Endothelial cell of umbilical vein (primary cell): Measurements from ENCODE around the gene CFAP161. TPM values are rescaled to one million over a fixed set of nuclear protein-coding genes. Genes with fewer than 3 reads are reported as not detected.

Experiments
- BruUV-seq: library from RNA; stranded (reverse); fragments of 400-500 nt; replicated peaks from 2 replicates; lab custom pipeline; 2021; lab: Mats Ljungman, UMichigan
- CTCF ChIA-PET: fragments of 300-600, 350-600 bp; sonication (Branson Sonifier 250); formaldehyde crosslinking; loops from one replicate; lab custom pipeline; 2021; ENCODE audit warnings: antibody characterized with exemption, inconsistent platforms; lab: Charles Lee
- POLR2A ChIA-PET: fragments of 300-600, 350-600 bp; sonication (Branson Sonifier 250); formaldehyde crosslinking; loops from one replicate; lab custom pipeline; 2021; ENCODE audit warnings: antibody characterized with exemption, inconsistent platforms; lab: Charles Lee
- DNase-seq: peaks from one replicate; pipeline ENCODE4 v3.0.0-alpha.2; 2011; ENCODE audit warnings: low read depth, low spot score
- FAIRE-seq: peaks from 2 replicates; lab custom pipeline; 2011; peaks lifted over from hg19 to GRCh38; lab: Jason Lieb, UNC
- H2AFZ ChIP-seq: 2 replicates; pipeline ENCODE4 v1.6.0; 2012; ENCODE audit warnings: low read depth, low read length, control low read depth, inconsistent platforms
- H3K27ac ChIP-seq: 2 replicates; pipeline ENCODE4 v1.5.1; 2011; ENCODE audit warnings: low read depth, mild to moderate bottlenecking, control low read depth, low read length, moderate library complexity; ENCODE audit not compliant: insufficient read depth
- H3K27me3 ChIP-seq, 2 experiments: 2 replicates each; pipeline versions ENCODE4 v1.6.0 to v1.6.1; 2011; ENCODE audit warnings: low read length in 2 of 2, mixed read lengths in 1 of 2; ENCODE audit not compliant: control insufficient read depth in 2 of 2, insufficient read depth in 2 of 2
- H3K36me3 ChIP-seq, 2 experiments: 2 replicates in 1 of 2; 3 replicates in 1 of 2; pipeline ENCODE4 v1.5.1; 2011; ENCODE audit warnings: low read length in 2 of 2, mild to moderate bottlenecking in 1 of 2, moderate library complexity in 1 of 2; ENCODE audit not compliant: control insufficient read depth in 2 of 2, insufficient read depth in 2 of 2; ENCODE audit errors: extremely low read depth in 1 of 2
- H3K4me1 ChIP-seq: 3 replicates; pipeline ENCODE4 v1.5.1; 2011; ENCODE audit warnings: mild to moderate bottlenecking, low read length; ENCODE audit not compliant: control insufficient read depth, insufficient read depth; ENCODE audit errors: extremely low read depth
- H3K4me2 ChIP-seq: 2 replicates; pipeline ENCODE4 v1.6.1; 2011; ENCODE audit warnings: low read length, control low read depth, mixed read lengths; ENCODE audit not compliant: insufficient read depth
- H3K4me3 ChIP-seq, 3 experiments: fragments of 200-600 bp in 1 of 3; sonication (generic), shearing (Covaris generic) in 1 of 3; replicated peaks in 1 of 3; 2 replicates each; pipeline ENCODE4 v1.5.1; 2011 to 2016; ENCODE audit warnings: control low read depth in 3 of 3, low read length in 3 of 3, mild to moderate bottlenecking in 2 of 3, inconsistent platforms in 1 of 3, low read depth in 1 of 3, moderate library complexity in 1 of 3; ENCODE audit not compliant: insufficient read depth in 1 of 3
- H3K79me2 ChIP-seq: 2 replicates; pipeline ENCODE4 v1.6.0; 2012; ENCODE audit warnings: low read length, inconsistent platforms; ENCODE audit not compliant: control insufficient read depth, insufficient read depth
- H3K9ac ChIP-seq: replicated peaks from 2 replicates; pipeline ENCODE3; 2011; ENCODE audit warnings: low read length, control low read depth; ENCODE audit not compliant: insufficient read depth; ENCODE audit errors: extremely low read depth
- H3K9me1 ChIP-seq: replicated peaks from 3 replicates; pipeline ENCODE4 v1.6.0; 2011; ENCODE audit warnings: mild to moderate bottlenecking, low read length; ENCODE audit not compliant: control insufficient read depth, insufficient read depth; ENCODE audit errors: extremely low read depth
- H3K9me3 ChIP-seq: replicated peaks from 2 replicates; pipeline ENCODE4 v1.5.1; 2012; ENCODE audit warnings: low read length, inconsistent platforms; ENCODE audit not compliant: control insufficient read depth, insufficient read depth
- H4K20me1 ChIP-seq: replicated peaks from 2 replicates; pipeline ENCODE3; 2011; ENCODE audit warnings: mild to moderate bottlenecking, low read length; ENCODE audit not compliant: control insufficient read depth, insufficient read depth; ENCODE audit errors: extremely low read depth
- CTCF ChIP-seq, 2 donors: IDR thresholded peaks; 1 replicate in 1 of 2; 2 replicates in 1 of 2; pipeline ENCODE4 v1.5.1; 2011; ENCODE audit warnings: low read length in 2 of 2, mild to moderate bottlenecking in 2 of 2, moderate library complexity in 2 of 2, control low read depth in 1 of 2, inconsistent platforms in 1 of 2, low read depth in 1 of 2; ENCODE audit not compliant: insufficient read depth in 1 of 2; ENCODE audit errors: extremely low read depth in 1 of 2
- EZH2 ChIP-seq: IDR thresholded peaks from 2 replicates; pipeline ENCODE4 v1.6.1; 2012; ENCODE audit warnings: borderline replicate concordance, low read depth, mild to moderate bottlenecking, moderate library complexity, low read length, inconsistent platforms; ENCODE audit not compliant: severe bottlenecking
- FOS ChIP-seq: IDR thresholded peaks from 2 replicates; pipeline ENCODE4 v1.6.1; 2011; ENCODE audit warnings: mild to moderate bottlenecking, low read length, moderate library complexity, borderline replicate concordance; ENCODE audit not compliant: insufficient read depth
- GATA2 ChIP-seq: IDR thresholded peaks from 2 replicates; pipeline ENCODE4 v1.7.0; 2011; ENCODE audit warnings: low read depth, mild to moderate bottlenecking, moderate library complexity, mixed read lengths, low read length; ENCODE audit not compliant: insufficient read length, insufficient read depth
- JUN ChIP-seq: IDR thresholded peaks from 2 replicates; pipeline ENCODE4 v1.6.1; 2011; ENCODE audit warnings: borderline replicate concordance, low read depth; ENCODE audit not compliant: insufficient read length, insufficient read depth
- MAX ChIP-seq: IDR thresholded peaks from 2 replicates; pipeline ENCODE4 v1.6.1; 2011; ENCODE audit not compliant: insufficient read depth, insufficient read length
- MYC ChIP-seq: IDR thresholded peaks from one replicate; pipeline ENCODE4 v1.6.1; 2011; ENCODE audit warnings: mild to moderate bottlenecking, low read depth, low read length
- POLR2A ChIP-seq: IDR thresholded peaks from 2 replicates; pipeline ENCODE4 v1.6.1; 2012; ENCODE audit warnings: low read depth, mild to moderate bottlenecking, control low read depth, low read length
- POLR2AphosphoS5 ChIP-seq: IDR thresholded peaks from 2 replicates; pipeline ENCODE4 v1.6.1; 2012; ENCODE audit warnings: low read depth, mild to moderate bottlenecking, control low read depth, low read length, moderate library complexity; ENCODE audit not compliant: insufficient read depth
- dilution Hi-C: fragments of 300-500 bp; cut with MboI; formaldehyde crosslinking; loops from one replicate; pipeline ENCODE4 v1.15.0; 2019; ENCODE audit warnings: low sequenced_read_pairs; ENCODE audit not compliant: extremely low pct_ligation_motif_present
- intact Hi-C: fragments of 100-400 bp; cut with micrococcal nuclease; formaldehyde crosslinking; loops from one replicate; pipeline ENCODE4 v1.10.0; 2022
- polyA plus RNA-seq, 4 experiments: library from polyadenylated mRNA; depleted of rRNA in 3 of 4; stranded (reverse) in 3 of 4; unstranded in 1 of 4; fragments of >200 nt; gene quantifications; 2 replicates each; pipeline versions ENCODE4 v1.2.1 to v1.2.3, GENCODE V29; 2011 to 2012; ENCODE audit warnings: missing spikeins in 1 of 4
- total RNA-seq: library from RNA; stranded (reverse); gene quantifications from 2 replicates; pipeline ENCODE4 v1.2.3, GENCODE V29; 2021

The CFAP161 gene
- total and polyA plus RNA-seq, 2 donors (not counting 3 experiments of a cell fraction or from before 2014, with no cell fraction given): 0.08 TPM; not detected in 1

GRCh38 chr15:81178365-81178764 lies 44.3 kb downstream of the CFAP161 start:
- H3K9me1 ChIP-seq: no peaks in the 10 kb centered on the region
- no TSS peak for BruUV-seq

More at GRCh38 chr15:81178365-81178764, 44.3 kb downstream of the CFAP161 start:
- FAIRE-seq (no peak), DNase-seq (no peak)
- H3K9me3 ChIP-seq: no peaks in the 10 kb centered on the region
- dilution Hi-C loops: no loop called here
- no peaks in the 10 kb centered on the region for H3K36me3 ChIP-seq
- intact Hi-C loops: no loop called here
- H4K20me1 ChIP-seq: no peaks in the 10 kb centered on the region
- H2AFZ ChIP-seq: no peak overlapping the region
- H3K4me3 ChIP-seq: no peak overlapping the region
- H3K27ac ChIP-seq: no peak overlapping the region
- H3K9ac ChIP-seq: no peak overlapping the region
- CTCF ChIA-PET: interaction anchor here (1.4 to 3.0 kb wide), 2 partner anchors 10 to 88 kb away, joined by 3 to 13 read pairs; no protein-coding TSS in a partner anchor
- TF ChIP-seq CTCF (IDR thresholded peaks at IDR 0.05; ENCODE audit: extremely low read depth in 1 of 2, insufficient read depth in 1 of 2, low read depth in 1 of 2, low read length in 2 of 2) (no peak), JUN (no peak), POLR2A (no peak), GATA2 (no peak), MAX (no peak), FOS (no peak), EZH2 (no peak), MYC (no peak), POLR2AphosphoS5 (no peak)
- H3K4me2 ChIP-seq: no peak overlapping the region
- POLR2A ChIA-PET: no interaction called here
- no peaks in the 10 kb centered on the region for H3K27me3 ChIP-seq
- no peaks in the 10 kb centered on the region for H3K4me1 ChIP-seq
- H3K79me2 ChIP-seq: no peaks in the 10 kb centered on the region
